GM12878 (cell line): ENCODE measurements around the gene CAMKMT. TPM values are rescaled to one million over a fixed set of nuclear protein-coding genes. Genes with fewer than 3 reads are reported as not detected.
A peak's percentile ranks its signal among the peaks of the same experiment; 100 is the strongest.

Experiments used
- ATAC-seq: fragments of 200-7000 bp; cut with Tn5 transposase; 3 replicates; pipeline ENCODE4 v1.9.1; 2020; ENCODE audit warnings: mild to moderate bottlenecking, moderate library complexity
- BruUV-seq: library from RNA; stranded (reverse); fragments of 400-500 nt; replicated peaks from 2 replicates; lab custom pipeline; 2021; lab: Mats Ljungman, UMichigan
- CTCF ChIA-PET: fragments of 300-600 bp; sonication (Branson Sonifier 250); formaldehyde crosslinking; extraction: SDS; loops from one replicate; lab custom pipeline; 2021; ENCODE audit warnings: inconsistent platforms; lab: Yijun Ruan, JAX
- POLR2A ChIA-PET: fragments of 350-600 bp; formaldehyde crosslinking; extraction: SDS; loops from one replicate; lab custom pipeline; 2021; ENCODE audit warnings: inconsistent platforms; lab: Charles Lee
- RAD21 ChIA-PET: fragments of 300-600 bp; sonication (Branson Sonifier 250); formaldehyde crosslinking; loops from one replicate; lab custom pipeline; 2023; ENCODE audit warnings: antibody characterized with exemption; ENCODE audit not compliant: unreplicated experiment; lab: Charles Lee
- SMC1A ChIA-PET: fragments of 300-600 bp; sonication (Branson Sonifier 250); formaldehyde crosslinking; loops from one replicate; lab custom pipeline; 2023; ENCODE audit not compliant: unreplicated experiment, uncharacterized antibody; lab: Charles Lee
- DNase-seq: peaks from one replicate; pipeline ENCODE4 v3.0.0-alpha.2; 2011; ENCODE audit warnings: low read depth, low spot score
- FAIRE-seq: peaks from 3 replicates; lab custom pipeline; 2011; peaks lifted over from hg19 to GRCh38; lab: Jason Lieb, UNC
- H2AFZ ChIP-seq: 2 replicates; pipeline ENCODE4 v1.6.0; 2011; ENCODE audit warnings: low read depth, low read length, control low read depth; ENCODE audit not compliant: control insufficient read depth
- H3K27ac ChIP-seq: 2 replicates; pipeline ENCODE4 v1.5.1; 2011; ENCODE audit warnings: control low read depth; ENCODE audit not compliant: control insufficient read depth, insufficient read depth
- H3K27me3 ChIP-seq, 2 experiments: replicated peaks in 1 of 2; 2 replicates each; pipeline versions ENCODE4 v1.6.0 to v1.6.1; 2011; ENCODE audit warnings: low read length in 1 of 2; ENCODE audit not compliant: control insufficient read depth in 2 of 2, insufficient read depth in 2 of 2
- H3K36me3 ChIP-seq, 2 experiments: 2 replicates each; pipeline ENCODE4 v1.5.1; 2011; ENCODE audit warnings: low read length in 1 of 2; ENCODE audit not compliant: control insufficient read depth in 2 of 2, insufficient read depth in 2 of 2
- H3K4me1 ChIP-seq: 2 replicates; pipeline ENCODE4 v1.6.1; 2011; ENCODE audit warnings: mild to moderate bottlenecking, low read length, moderate library complexity, mixed read lengths; ENCODE audit not compliant: control insufficient read depth, insufficient read depth
- H3K4me2 ChIP-seq: 2 replicates; pipeline ENCODE4 v1.6.0; 2011; ENCODE audit warnings: control low read depth; ENCODE audit not compliant: control insufficient read depth, insufficient read depth
- H3K4me3 ChIP-seq: fragments of 200-600 bp; sonication (generic); 2 replicates; pipeline ENCODE4 v1.5.1; 2016
- H3K79me2 ChIP-seq: 2 replicates; pipeline ENCODE4 v1.6.0; 2011; ENCODE audit warnings: low read length; ENCODE audit not compliant: control insufficient read depth, insufficient read depth
- H3K9ac ChIP-seq: 2 replicates; pipeline ENCODE4 v1.8.0; 2011; ENCODE audit warnings: low read length, control low read depth, mixed read lengths; ENCODE audit not compliant: control insufficient read depth, insufficient read depth
- H3K9me3 ChIP-seq: replicated peaks from 3 replicates; pipeline ENCODE4 v1.5.1; 2011; ENCODE audit warnings: mild to moderate bottlenecking, low read length; ENCODE audit not compliant: control insufficient read depth, insufficient read depth
- H4K20me1 ChIP-seq: 2 replicates; pipeline ENCODE4 v1.6.0; 2011; ENCODE audit not compliant: control insufficient read depth, insufficient read depth
- ATF7 ChIP-seq: fragments of 450-650 bp; IDR thresholded peaks from 2 replicates; pipeline ENCODE4 v1.6.1; 2016; ENCODE audit warnings: low read depth, mild to moderate bottlenecking
- BHLHE40 ChIP-seq, 2 experiments: fragments of 450-650 bp in 1 of 2; IDR thresholded peaks; 2 replicates each; pipeline ENCODE4 v1.6.1; 2011 to 2017; ENCODE audit warnings: low read depth in 2 of 2, borderline replicate concordance in 1 of 2, improper control_type of control experiment in 1 of 2, low read length in 1 of 2, mild to moderate bottlenecking in 1 of 2
- ESRRA ChIP-seq: IDR thresholded peaks from 2 replicates; pipeline ENCODE4 v1.6.1; 2012; ENCODE audit warnings: mild to moderate bottlenecking, low read length, improper control_type of control experiment
- MEF2B ChIP-seq: fragments of 450-650 bp; IDR thresholded peaks from 2 replicates; pipeline ENCODE4 v1.6.1; 2018; ENCODE audit warnings: mild to moderate bottlenecking, moderate library complexity; ENCODE audit not compliant: partially characterized antibody, poor library complexity, severe bottlenecking
- NFYB ChIP-seq: IDR thresholded peaks from 2 replicates; pipeline ENCODE4 v1.6.1; 2011; ENCODE audit warnings: low read depth, mild to moderate bottlenecking, low read length, improper control_type of control experiment, moderate library complexity; ENCODE audit not compliant: insufficient read depth
- PML ChIP-seq: IDR thresholded peaks from 2 replicates; pipeline ENCODE4 v1.6.1; 2012; ENCODE audit warnings: low read length, inconsistent platforms
- RAD51 ChIP-seq: fragments of 450-650 bp; IDR thresholded peaks from 2 replicates; pipeline ENCODE4 v1.6.1; 2016; ENCODE audit warnings: moderate library complexity, mild to moderate bottlenecking, inconsistent platforms
- TCF7 ChIP-seq: IDR thresholded peaks from 2 replicates; pipeline ENCODE4 v1.6.1; 2014; ENCODE audit warnings: antibody characterized with exemption, borderline replicate concordance
- YBX1 ChIP-seq: fragments of 450-650 bp; IDR thresholded peaks from 2 replicates; pipeline ENCODE4 v1.6.1; 2016; ENCODE audit warnings: antibody characterized with exemption
- ZNF384 ChIP-seq: IDR thresholded peaks from 2 replicates; pipeline ENCODE4 v1.6.1; 2012; ENCODE audit warnings: low read depth, mild to moderate bottlenecking, low read length, improper control_type of control experiment, borderline replicate concordance
- WGBS: methylation state at CpG from one replicate; pipeline ENCODE4 v1.1.6; 2016; ENCODE audit warnings: low lambda C conversion rate; ENCODE audit not compliant: insufficient replicate concordance, insufficient coverage; ENCODE audit errors: missing lambda C conversion rate; 5-methylcytosine and 5-hydroxymethylcytosine counted together
- in situ Hi-C: fragments of 300-500 bp; cut with MboI; formaldehyde crosslinking; loops from 9 replicates; pipeline ENCODE4 v1.14.3; 2018; ENCODE audit warnings: mixed read lengths
- intact Hi-C: fragments of 100-400 bp; cut with micrococcal nuclease; formaldehyde crosslinking; loops from one replicate; pipeline ENCODE4 v1.14.2; 2022; ENCODE audit not compliant: unreplicated experiment
- polyA plus RNA-seq, 11 experiments: library from polyadenylated mRNA; depleted of rRNA in 4 of 11; unstranded in 6 of 11; stranded (reverse) in 5 of 11; fragments of >200 nt; fragmentation: Nextera tagmentation in 4 of 11; fragmentation: Illumina TruSeq in 1 of 11; extraction: Ambion mirVana in 4 of 11; extraction: Trizol in 1 of 11; gene quantifications; 1 replicate in 1 of 11; 2 replicates in 10 of 11; pipeline versions ENCODE4 v1.2.1 to v1.2.3, GENCODE V29; 2011 to 2016; ENCODE audit warnings: inconsistent platforms in 2 of 11, missing spikeins in 2 of 11, low read depth in 1 of 11
- total RNA-seq, 4 experiments: library from RNA; depleted of rRNA in 3 of 4; stranded (reverse); fragments of >200 nt in 3 of 4; fragmentation: Illumina TruSeq in 1 of 4; extraction: Trizol in 1 of 4; gene quantifications; 2 replicates each; pipeline versions ENCODE4 v1.2.1 to v1.2.3, GENCODE V29; 2013 to 2021
- TF ChIP-seq, protein P1 (sequence below): fragments of 450-650 bp; IDR thresholded peaks from 2 replicates; pipeline ENCODE4 v1.6.1; 2017; ENCODE audit warnings: low read depth, mild to moderate bottlenecking, moderate library complexity
- TF ChIP-seq, protein P2 (sequence below): fragments of 450-650 bp; IDR thresholded peaks from 2 replicates; pipeline ENCODE4 v1.6.1; 2018; ENCODE audit warnings: mild to moderate bottlenecking, low read depth, moderate library complexity; ENCODE audit not compliant: partially characterized antibody
- TF ChIP-seq, protein P3 (sequence below): IDR thresholded peaks from 2 replicates; pipeline ENCODE4 v1.6.1; 2012; ENCODE audit warnings: low read depth, low read length, improper control_type of control experiment

CAMKMT gene
- total and polyA plus RNA-seq, 10 of the 15 experiments (the other 5 are each of a cell fraction or from before 2014, with no cell fraction given) = 2.7 to 16.0 (median 11.8) TPM

DNA sequence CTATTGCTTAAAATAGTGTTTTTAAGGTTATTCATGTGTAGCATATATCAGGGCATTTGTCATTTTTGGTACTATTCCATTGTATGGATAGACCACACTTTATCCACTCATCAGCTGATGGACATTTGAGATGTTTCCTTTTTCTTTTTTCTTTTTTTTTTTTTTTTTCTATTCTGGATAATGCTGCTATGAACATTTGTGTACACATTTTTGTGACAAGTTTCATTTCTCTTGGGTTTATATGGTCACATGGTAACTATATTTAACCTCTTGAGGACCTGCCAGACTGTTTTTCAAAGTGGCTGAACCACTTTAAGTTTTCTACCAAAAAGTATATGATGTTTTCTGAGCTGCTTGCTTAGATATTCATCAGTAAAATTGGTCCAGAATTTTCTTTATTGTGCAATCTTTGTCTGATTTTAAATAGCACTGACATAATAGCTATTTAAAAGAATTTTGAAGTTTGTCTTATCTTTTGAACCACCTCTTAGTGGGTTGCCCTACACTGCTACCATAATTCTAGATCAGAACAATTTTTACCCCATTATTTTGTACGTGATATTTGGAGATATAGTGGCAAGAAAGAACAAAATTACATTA, 360.4 kb downstream of the CAMKMT start:
- intact Hi-C loops (no loop called here), in situ Hi-C loops (no loop called here)
- ChIA-PET POLR2A (interaction anchor here (0.7 to 1.4 kb wide), 4 partner anchors 9 to 141 kb away, joined by 3 to 6 read pairs (median 5); no protein-coding TSS in a partner anchor), CTCF (interaction anchor here (1.0 to 2.5 kb wide), 7 partner anchors 8 to 161 kb away, joined by 3 to 19 read pairs (median 5); no protein-coding TSS in a partner anchor), RAD21 (interaction anchor here (0.6 to 2.4 kb wide), 15 partner anchors 9 to 294 kb away, joined by 3 to 15 read pairs (median 4); no protein-coding TSS in a partner anchor), SMC1A (interaction anchor here (0.5 to 3.2 kb wide), 20 partner anchors 9 to 1145 kb away, joined by 3 to 16 read pairs (median 3); no protein-coding TSS in a partner anchor)
- peaks cover 19% of the 10 kb centered on the region for H3K4me1 ChIP-seq
- H3K9ac ChIP-seq = no peak overlapping the region
- H2AFZ ChIP-seq = peak overlapping the region; percentile 30; the same call in 1 of the 2 replicates
- peak; percentile 13 for DNase-seq
- BruUV-seq = no TSS peak
- peak overlapping the region; percentile 37; the same call in 1 of the 2 replicates for H3K27ac ChIP-seq
- no peaks in the 10 kb centered on the region for H3K36me3 ChIP-seq
- 33% methylated on average over 1 of the region's 1 CpG for WGBS
- peak; percentile 18 for FAIRE-seq
- H3K27me3 ChIP-seq = no peaks in the 10 kb centered on the region
- H3K9me3 ChIP-seq = no peaks in the 10 kb centered on the region
- no peaks in the 10 kb centered on the region for H4K20me1 ChIP-seq
- peak overlapping the region; percentile 66 for H3K4me2 ChIP-seq
- H3K79me2 ChIP-seq = no peaks in the 10 kb centered on the region
- peak; percentile 82 for ATAC-seq
- no peak overlapping the region for H3K4me3 ChIP-seq
- TF ChIP-seq ATF7 (0 out of 2 replicates have a peak, but pooled peaks have one; percentile 34), YBX1 (0 out of 2 replicates have a peak, but pooled peaks have one; percentile 11), ESRRA (no peak), ZNF384 (peak; percentile 78; the same call in 1 of the 2 replicates), TCF7 (no peak), BHLHE40 (IDR thresholded peaks at IDR 0.05; ENCODE audit: borderline replicate concordance in 1 of 2, low read depth in 2 of 2, low read length in 1 of 2) (peak in 1 of 2 experiments; percentile 21; a peak in 1 of 4 replicates), NFYB (no peak), RAD51 (peak; percentile 65), MEF2B (peak; percentile 47), PML (no peak)
- TF ChIP-seq, protein P1, sequence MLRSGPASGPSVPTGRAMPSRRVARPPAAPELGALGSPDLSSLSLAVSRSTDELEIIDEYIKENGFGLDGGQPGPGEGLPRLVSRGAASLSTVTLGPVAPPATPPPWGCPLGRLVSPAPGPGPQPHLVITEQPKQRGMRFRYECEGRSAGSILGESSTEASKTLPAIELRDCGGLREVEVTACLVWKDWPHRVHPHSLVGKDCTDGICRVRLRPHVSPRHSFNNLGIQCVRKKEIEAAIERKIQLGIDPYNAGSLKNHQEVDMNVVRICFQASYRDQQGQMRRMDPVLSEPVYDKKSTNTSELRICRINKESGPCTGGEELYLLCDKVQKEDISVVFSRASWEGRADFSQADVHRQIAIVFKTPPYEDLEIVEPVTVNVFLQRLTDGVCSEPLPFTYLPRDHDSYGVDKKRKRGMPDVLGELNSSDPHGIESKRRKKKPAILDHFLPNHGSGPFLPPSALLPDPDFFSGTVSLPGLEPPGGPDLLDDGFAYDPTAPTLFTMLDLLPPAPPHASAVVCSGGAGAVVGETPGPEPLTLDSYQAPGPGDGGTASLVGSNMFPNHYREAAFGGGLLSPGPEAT = peak; percentile 57; the same call in 1 of the 2 replicates
- TF ChIP-seq, protein P2, sequence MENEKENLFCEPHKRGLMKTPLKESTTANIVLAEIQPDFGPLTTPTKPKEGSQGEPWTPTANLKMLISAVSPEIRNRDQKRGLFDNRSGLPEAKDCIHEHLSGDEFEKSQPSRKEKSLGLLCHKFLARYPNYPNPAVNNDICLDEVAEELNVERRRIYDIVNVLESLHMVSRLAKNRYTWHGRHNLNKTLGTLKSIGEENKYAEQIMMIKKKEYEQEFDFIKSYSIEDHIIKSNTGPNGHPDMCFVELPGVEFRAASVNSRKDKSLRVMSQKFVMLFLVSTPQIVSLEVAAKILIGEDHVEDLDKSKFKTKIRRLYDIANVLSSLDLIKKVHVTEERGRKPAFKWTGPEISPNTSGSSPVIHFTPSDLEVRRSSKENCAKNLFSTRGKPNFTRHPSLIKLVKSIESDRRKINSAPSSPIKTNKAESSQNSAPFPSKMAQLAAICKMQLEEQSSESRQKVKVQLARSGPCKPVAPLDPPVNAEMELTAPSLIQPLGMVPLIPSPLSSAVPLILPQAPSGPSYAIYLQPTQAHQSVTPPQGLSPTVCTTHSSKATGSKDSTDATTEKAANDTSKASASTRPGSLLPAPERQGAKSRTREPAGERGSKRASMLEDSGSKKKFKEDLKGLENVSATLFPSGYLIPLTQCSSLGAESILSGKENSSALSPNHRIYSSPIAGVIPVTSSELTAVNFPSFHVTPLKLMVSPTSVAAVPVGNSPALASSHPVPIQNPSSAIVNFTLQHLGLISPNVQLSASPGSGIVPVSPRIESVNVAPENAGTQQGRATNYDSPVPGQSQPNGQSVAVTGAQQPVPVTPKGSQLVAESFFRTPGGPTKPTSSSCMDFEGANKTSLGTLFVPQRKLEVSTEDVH = no peak
- TF ChIP-seq, protein P3, sequence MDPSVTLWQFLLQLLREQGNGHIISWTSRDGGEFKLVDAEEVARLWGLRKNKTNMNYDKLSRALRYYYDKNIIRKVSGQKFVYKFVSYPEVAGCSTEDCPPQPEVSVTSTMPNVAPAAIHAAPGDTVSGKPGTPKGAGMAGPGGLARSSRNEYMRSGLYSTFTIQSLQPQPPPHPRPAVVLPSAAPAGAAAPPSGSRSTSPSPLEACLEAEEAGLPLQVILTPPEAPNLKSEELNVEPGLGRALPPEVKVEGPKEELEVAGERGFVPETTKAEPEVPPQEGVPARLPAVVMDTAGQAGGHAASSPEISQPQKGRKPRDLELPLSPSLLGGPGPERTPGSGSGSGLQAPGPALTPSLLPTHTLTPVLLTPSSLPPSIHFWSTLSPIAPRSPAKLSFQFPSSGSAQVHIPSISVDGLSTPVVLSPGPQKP = no peak
